Activated CD8-positive, alpha-beta T cell treated with anti-CD3 and anti-CD28 coated beads for 36 hours (primary cell): ENCODE results near the gene PXMP4. TPM values are rescaled to one million over a fixed set of nuclear protein-coding genes. Genes with fewer than 3 reads are reported as not detected.

Experiments used
- ATAC-seq: fragments of 200-7000 bp; cut with Tn5 transposase; one replicate; pipeline ENCODE4 v1.10.0; 2021; ENCODE audit warnings: mild to moderate bottlenecking, moderate library complexity
- CTCF ChIA-PET: fragments of 350-600 bp; sonication (Branson Sonifier 250); formaldehyde crosslinking; loops from one replicate; lab custom pipeline; 2021; ENCODE audit warnings: antibody characterized with exemption; lab: Charles Lee
- POLR2A ChIA-PET: fragments of 350-600 bp; sonication (Branson Sonifier 250); formaldehyde crosslinking; loops from one replicate; lab custom pipeline; 2021; ENCODE audit warnings: antibody characterized with exemption; lab: Charles Lee
- DNase-seq: peaks from one replicate; pipeline ENCODE4 v3.0.0-alpha.2; 2020
- H3K27ac Mint-ChIP-seq: one replicate; pipeline ENCODE4 v1.8.0; 2021; ENCODE audit warnings: mild to moderate bottlenecking, mixed read lengths
- H3K27me3 Mint-ChIP-seq: one replicate; pipeline ENCODE4 v1.8.0; 2021; ENCODE audit warnings: mixed read lengths
- H3K36me3 Mint-ChIP-seq: one replicate; pipeline ENCODE4 v1.8.0; 2021; ENCODE audit warnings: low read depth, mixed read lengths
- H3K4me1 Mint-ChIP-seq: one replicate; pipeline ENCODE4 v1.8.0; 2021; ENCODE audit warnings: low read depth, mixed read lengths
- H3K4me3 Mint-ChIP-seq: one replicate; pipeline ENCODE4 v1.8.0; 2021; ENCODE audit warnings: mild to moderate bottlenecking, moderate library complexity, mixed read lengths
- H3K9me3 Mint-ChIP-seq: one replicate; pipeline ENCODE4 v1.8.0; 2021; ENCODE audit warnings: mixed read lengths
- CTCF ChIP-seq: fragments of 200-600 bp; IDR thresholded peaks from one replicate; pipeline ENCODE4 v1.8.0; 2022; ENCODE audit warnings: antibody characterized with exemption, mild to moderate bottlenecking
- intact Hi-C: fragments of 100-400 bp; cut with micrococcal nuclease; formaldehyde crosslinking; loops from one replicate; pipeline ENCODE4 v1.10.0; 2022
- total RNA-seq, 2 experiments: library from RNA; stranded (reverse); gene quantifications; one replicate each; pipeline ENCODE4 v1.2.3, GENCODE V29; 2021

PXMP4 gene
- total RNA-seq, 2 experiments from 2014 or later, result 6.9 to 7.3 TPM

GRCh38 chr20:33732166-33732970 is 12.3 kb upstream of the PXMP4 start:
- no peak for TF ChIP-seq CTCF
- POLR2A ChIA-PET, result interaction anchor here (0.7 to 2.5 kb wide), 17 partner anchors 13 to 242 kb away, joined by 3 to 27 read pairs (median 3); partner anchors contain the start of genes ACTL10, CBFA2T2, CHMP4B and E2F1
- Mint-ChIP-seq H3K4me1 (peaks cover 21% of the 10 kb centered on the region), H3K4me3 (peak overlapping the region; percentile 79), H3K27ac (peak overlapping the region; percentile 19), H3K9me3 (peaks cover 11% of the 10 kb centered on the region), H3K36me3 (peaks cover 16% of the 10 kb centered on the region), H3K27me3 (no peaks in the 10 kb centered on the region)
- intact Hi-C loops, result loop anchor here (5.0 kb wide), 2 partner anchors 45 to 65 kb away; partner anchors contain the start of genes ACTL10 and E2F1
- DNase-seq (peak; percentile 72), ATAC-seq (peak; percentile 53)
- CTCF ChIA-PET, result interaction anchor here (0.7 to 2.5 kb wide), 10 partner anchors 10 to 128 kb away, joined by 3 to 24 read pairs (median 3); partner anchors contain the start of genes ACTL10 and PXMP4

GRCh38 chr20:33731693-33732165 is 11.6 kb upstream of the PXMP4 start, which contains the start of gene ZNF341:
TSS of gene ZNF341 (plus strand) at chr20:33731996. CDS start at chr20:33732022, 26 bp downstream.
- TF ChIP-seq CTCF, result peak; percentile 78
- peak within 1 kb of the TSS; percentile 84 for H3K27ac Mint-ChIP-seq
- POLR2A ChIA-PET, result interaction anchor here (1.0 to 2.5 kb wide), 9 partner anchors 12 to 79 kb away, joined by 3 to 27 read pairs (median 5); partner anchors contain the start of genes ACTL10, CHMP4B and PXMP4
- intact Hi-C loops, result loop anchor here (5.0 kb wide), 2 partner anchors 44 to 64 kb away; partner anchors contain the start of genes ACTL10 and E2F1
- CTCF ChIA-PET, result interaction anchor here (0.6 to 2.5 kb wide), 8 partner anchors 8 to 64 kb away, joined by 3 to 24 read pairs (median 4); partner anchors contain the start of genes ACTL10 and PXMP4
- H3K27me3 Mint-ChIP-seq, result no peaks in the 10 kb centered on the region
- ATAC-seq, result peak; percentile 89
- peak within 1 kb of the TSS; percentile 79 for H3K4me3 Mint-ChIP-seq
- peak; percentile 90 for DNase-seq
- peaks cover 12% of the 10 kb centered on the region for H3K36me3 Mint-ChIP-seq
- peaks cover 21% of the 10 kb centered on the region for H3K4me1 Mint-ChIP-seq
- H3K9me3 Mint-ChIP-seq, result peaks cover 8% of the 10 kb centered on the region

GRCh38 chr20:33730946-33731692 is 11.0 kb upstream of the PXMP4 start:
- H3K9me3 Mint-ChIP-seq, result peaks cover 3% of the 10 kb centered on the region
- peaks cover 21% of the 10 kb centered on the region for H3K4me1 Mint-ChIP-seq
- peak overlapping the region; percentile 84 for H3K27ac Mint-ChIP-seq
- DNase-seq, result no peak
- no peak for TF ChIP-seq CTCF
- no peaks in the 10 kb centered on the region for H3K27me3 Mint-ChIP-seq
- H3K4me3 Mint-ChIP-seq, result peak overlapping the region; percentile 79
- no peak for ATAC-seq
- CTCF ChIA-PET, result interaction anchor here (0.6 to 2.5 kb wide), 4 partner anchors 8 to 63 kb away, joined by 3 to 24 read pairs (median 8); partner anchors contain the start of genes ACTL10 and PXMP4
- POLR2A ChIA-PET, result interaction anchor here (1.3 to 2.5 kb wide), 5 partner anchors 11 to 80 kb away, joined by 3 to 27 read pairs (median 9); partner anchors contain the start of genes CHMP4B and PXMP4
- intact Hi-C loops, result loop anchor here (5.0 kb wide), 2 partner anchors 44 to 64 kb away; partner anchors contain the start of genes ACTL10 and E2F1
- H3K36me3 Mint-ChIP-seq, result peaks cover 8% of the 10 kb centered on the region

GRCh38 chr20:33729101-33729500 is 9.0 kb upstream of the PXMP4 start:
- Mint-ChIP-seq H3K27me3 (no peaks in the 10 kb centered on the region), H3K27ac (no peak overlapping the region), H3K4me3 (no peak overlapping the region), H3K9me3 (no peaks in the 10 kb centered on the region), H3K4me1 (peaks cover 18% of the 10 kb centered on the region), H3K36me3 (no peaks in the 10 kb centered on the region)
- ATAC-seq (no peak), DNase-seq (no peak)
- no peak for TF ChIP-seq CTCF
- ChIA-PET CTCF (interaction anchor here (1.3 kb wide), 1 partner anchor 10 kb away, joined by 4 read pairs; no protein-coding TSS in a partner anchor), POLR2A (interaction anchor here (1.1 kb wide), 1 partner anchor 48 kb away, joined by 3 read pairs; no protein-coding TSS in a partner anchor)
- intact Hi-C loops, result no loop called here
